GM23248 (cell line): ENCODE measurements around the gene AP3B1.

Experiments
- EZH2 ChIP-seq: fragments of 200-600 bp; sonication (generic); IDR thresholded peaks from 2 replicates; pipeline ENCODE4 v1.6.1; 2018; ENCODE audit warnings: antibody characterized with exemption, mild to moderate bottlenecking; ENCODE audit not compliant: insufficient read depth, poor library complexity, severe bottlenecking
- EZH2phosphoT487 ChIP-seq: fragments of 200-600 bp; sonication (generic); IDR thresholded peaks from 2 replicates; pipeline ENCODE4 v1.6.1; 2018; ENCODE audit warnings: antibody characterized with exemption, moderate library complexity, mild to moderate bottlenecking, low read depth; ENCODE audit not compliant: insufficient read depth

DNA sequence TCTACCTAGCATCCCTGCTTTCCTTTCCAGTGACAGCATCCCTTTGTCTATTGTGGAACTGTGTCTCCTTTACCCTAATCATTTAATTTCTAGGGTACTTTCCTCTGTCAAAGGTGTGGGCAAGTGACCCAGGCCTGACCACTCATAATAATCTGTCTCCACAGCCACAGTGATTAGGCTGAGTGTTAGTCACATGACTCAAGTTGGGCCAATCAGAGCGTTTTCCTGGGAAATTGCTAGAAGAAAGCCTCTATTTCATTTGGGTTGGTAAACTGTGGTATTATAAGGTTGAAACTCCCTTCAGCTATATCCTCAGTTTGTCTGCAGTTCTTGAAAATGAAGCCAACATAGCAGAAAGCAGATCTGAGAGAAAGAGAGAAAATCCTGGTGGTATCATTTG, 14.2 kb upstream of the AP3B1 start:
- TF ChIP-seq EZH2, result no peak
- TF ChIP-seq EZH2phosphoT487, result no peak
